ENCODE results near the gene ZIM2. TPM values are rescaled to one million over a fixed set of nuclear protein-coding genes. Genes with fewer than 3 reads are reported as not detected.

The ZIM2 gene
- polyA plus RNA-seq, 3 donors from 2014 or later = not detected

DNA sequence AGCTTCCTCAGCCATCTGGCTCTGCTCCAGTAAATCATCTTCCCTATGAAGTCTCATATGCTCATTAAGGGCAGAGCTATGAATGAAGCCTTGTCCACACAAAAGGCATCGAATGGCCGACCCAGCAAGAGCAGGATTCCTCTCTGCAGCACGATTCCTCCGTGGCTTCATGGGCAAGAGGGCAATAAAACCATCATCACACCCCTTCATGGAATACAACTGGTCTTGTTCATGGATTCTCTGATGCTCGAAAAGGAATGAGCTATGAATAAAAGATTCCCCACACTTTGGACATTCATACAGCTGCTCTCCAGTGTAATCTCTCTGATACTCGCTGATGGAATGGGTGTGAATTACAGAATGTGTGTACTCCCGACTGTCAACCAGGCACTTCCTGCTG, 25.9 kb downstream of the ZIM2 start:
- DNase-seq = no peak
- peaks cover 0 to 6% (median 0%) of the 10 kb centered on the region in 3 donors for H3K36me3 Mint-ChIP-seq
- H3K4me1 Mint-ChIP-seq = no peaks in the 10 kb centered on the region
- H3K27me3 Mint-ChIP-seq (ENCODE audit: low read depth in 3 of 3) = peaks cover 2 to 3% (median 2%) of the 10 kb centered on the region in 3 donors
- H3K4me3 Mint-ChIP-seq = no peak overlapping the region
- peaks cover 6 to 60% (median 31%) of the 10 kb centered on the region in 6 donors for H3K9me3 Mint-ChIP-seq
- H3K27ac Mint-ChIP-seq = no peak overlapping the region

DNA sequence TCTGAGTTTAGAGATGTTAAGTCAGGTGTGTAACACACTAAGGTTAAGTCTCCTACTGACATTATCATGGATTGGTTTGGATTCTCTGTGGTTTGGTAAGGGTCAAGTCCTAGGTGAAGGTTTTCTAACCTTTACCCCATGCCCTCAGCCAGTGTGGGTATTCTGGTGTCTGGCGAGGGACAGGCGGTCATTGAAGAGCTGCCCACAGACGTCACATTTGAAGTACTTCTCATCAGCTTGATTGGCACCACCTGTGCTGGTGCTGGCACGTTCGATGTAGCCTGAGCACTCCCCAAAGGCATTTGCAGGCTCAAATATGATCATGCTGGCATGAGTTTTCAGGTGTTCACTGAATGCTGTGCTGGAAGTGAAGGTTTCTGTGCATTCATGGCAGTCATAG, 27.0 kb downstream of the ZIM2 start:
- H3K9me3 Mint-ChIP-seq = peaks cover 9 to 49% (median 27%) of the 10 kb centered on the region in 6 donors

DNA sequence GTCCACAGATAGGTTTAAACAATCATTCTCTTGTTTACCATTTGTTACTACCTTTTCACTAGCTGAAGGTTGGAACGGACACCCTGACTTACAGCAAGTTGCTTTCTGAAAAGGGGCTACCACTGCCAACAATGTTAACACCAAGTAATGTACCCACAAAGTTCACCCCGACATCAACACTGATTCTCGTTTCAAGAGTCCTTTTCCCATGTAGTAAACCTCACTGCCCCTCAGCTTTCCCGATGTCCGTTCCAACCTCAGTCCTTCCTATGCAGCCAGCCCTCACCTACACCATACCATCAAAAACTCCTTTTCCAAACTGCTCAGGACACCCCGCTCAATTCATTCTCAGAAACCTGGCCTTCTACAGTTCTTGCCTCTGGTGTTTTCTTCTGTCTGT, 29.0 kb downstream of the ZIM2 start:
- no peak overlapping the region for H3K4me3 Mint-ChIP-seq
- H3K4me1 Mint-ChIP-seq = no peaks in the 10 kb centered on the region
- H3K27ac Mint-ChIP-seq = no peak overlapping the region
- H3K27me3 Mint-ChIP-seq (ENCODE audit: low read depth in 3 of 3) = peaks cover 0 to 2% (median under 1%) of the 10 kb centered on the region in 3 donors
- no peak for DNase-seq
- peaks cover 13 to 40% (median 23%) of the 10 kb centered on the region in 6 donors for H3K9me3 Mint-ChIP-seq
- H3K36me3 Mint-ChIP-seq = peaks cover 0 to 6% (median 0%) of the 10 kb centered on the region in 3 donors

More for the DNA sequence above, 27.0 kb downstream of the ZIM2 start:
- H3K4me3 Mint-ChIP-seq = no peak overlapping the region
- no peaks in the 10 kb centered on the region for H3K4me1 Mint-ChIP-seq
- H3K27me3 Mint-ChIP-seq (ENCODE audit: low read depth in 3 of 3) = peaks cover 2 to 3% (median 2%) of the 10 kb centered on the region in 3 donors
- peaks cover 0 to 6% (median 0%) of the 10 kb centered on the region in 3 donors for H3K36me3 Mint-ChIP-seq
- no peak overlapping the region for H3K27ac Mint-ChIP-seq
- no peak for DNase-seq

DNA sequence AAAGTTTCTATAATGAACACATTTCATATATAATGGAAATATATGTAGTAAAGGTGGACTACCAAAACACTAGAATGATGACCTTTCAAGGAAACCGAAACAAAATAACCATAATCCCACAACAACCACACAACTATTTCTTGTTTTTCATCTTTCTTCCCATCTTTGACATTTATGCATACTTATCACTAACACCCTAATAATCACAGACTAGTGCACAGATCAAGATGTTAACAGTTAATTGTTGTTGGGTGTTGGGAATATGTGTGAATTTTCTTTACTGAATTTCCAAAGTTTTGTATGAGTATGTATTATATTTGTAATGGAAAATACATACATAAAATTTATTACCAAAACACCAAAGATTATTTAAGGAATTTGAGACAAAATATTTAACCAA, 30.3 kb downstream of the ZIM2 start:
- Mint-ChIP-seq H3K4me1 (no peaks in the 10 kb centered on the region), H3K4me3 (no peak overlapping the region), H3K27me3 (ENCODE audit: low read depth in 3 of 3) (peaks cover 0 to 2% (median 2%) of the 10 kb centered on the region in 3 donors), H3K9me3 (peaks cover 15 to 51% (median 29%) of the 10 kb centered on the region in 6 donors), H3K36me3 (peaks cover 0 to 5% (median 0%) of the 10 kb centered on the region in 3 donors), H3K27ac (no peak overlapping the region)
- DNase-seq = no peak

DNA sequence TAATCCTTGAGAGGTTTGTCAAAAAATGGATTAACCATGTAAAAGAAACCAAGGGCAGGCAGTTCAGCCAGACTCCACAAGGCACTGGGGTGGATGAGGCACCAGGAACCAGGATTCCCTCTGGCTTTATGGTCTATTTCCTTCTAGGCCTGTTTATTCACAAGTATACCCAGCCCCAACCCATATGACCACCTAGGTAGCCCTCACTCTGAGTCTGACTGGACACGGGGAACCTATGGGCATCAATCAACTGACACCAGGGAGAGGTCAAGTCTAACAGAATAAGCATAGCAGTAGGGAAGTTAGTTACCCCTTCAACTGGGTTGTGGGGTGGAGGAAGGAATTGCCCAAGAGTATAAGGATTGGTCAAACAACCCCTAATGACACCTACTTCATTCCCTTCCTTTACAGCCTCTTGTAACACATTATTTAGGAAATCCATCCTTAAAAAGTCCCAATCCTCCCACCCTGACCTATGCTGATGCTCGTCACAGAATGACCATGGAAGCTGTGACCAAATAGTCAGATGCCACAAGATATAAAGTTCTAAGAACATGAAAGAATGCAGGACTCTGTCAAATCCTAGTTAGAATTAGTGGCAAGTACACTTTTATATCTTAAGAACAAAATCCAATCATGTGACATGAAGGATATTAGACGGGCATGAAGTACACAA, 31.7 kb downstream of the ZIM2 start:
- H3K27me3 Mint-ChIP-seq (ENCODE audit: low read depth in 3 of 3) = peaks cover 0 to 2% (median under 1%) of the 10 kb centered on the region in 3 donors
- peaks cover 17 to 44% (median 32%) of the 10 kb centered on the region in 6 donors for H3K9me3 Mint-ChIP-seq

DNA sequence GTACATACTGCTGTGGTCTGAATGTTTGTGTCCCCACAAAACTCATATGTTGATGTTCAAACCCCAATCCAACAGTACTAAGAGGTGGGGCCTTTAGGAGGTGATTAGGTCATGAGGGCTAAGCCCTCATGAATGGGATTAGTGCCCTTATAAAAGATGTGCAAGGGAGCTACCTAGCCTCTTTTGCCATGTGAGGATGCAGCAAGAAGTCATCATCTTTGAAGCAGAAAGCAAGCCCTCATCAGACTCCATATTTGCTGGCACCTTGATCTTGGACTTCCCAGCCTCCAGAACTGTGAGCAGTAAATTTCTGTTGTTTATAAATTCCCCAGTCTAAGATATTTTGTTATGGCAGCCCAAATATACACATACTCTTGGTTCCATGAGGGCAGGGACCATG, 33.9 kb downstream of the ZIM2 start:
- no peak for DNase-seq
- no peaks in the 10 kb centered on the region for H3K36me3 Mint-ChIP-seq
- H3K9me3 Mint-ChIP-seq = peaks cover 17 to 49% (median 31%) of the 10 kb centered on the region in 6 donors
- peaks cover 0 to 2% (median 0%) of the 10 kb centered on the region in 3 donors for H3K27me3 Mint-ChIP-seq (ENCODE audit: low read depth in 3 of 3)
- H3K4me1 Mint-ChIP-seq = no peaks in the 10 kb centered on the region
- H3K27ac Mint-ChIP-seq = no peak overlapping the region
- H3K4me3 Mint-ChIP-seq = no peak overlapping the region

More for the DNA sequence above, 31.7 kb downstream of the ZIM2 start:
- Mint-ChIP-seq H3K36me3 (no peaks in the 10 kb centered on the region), H3K4me3 (no peak overlapping the region), H3K4me1 (no peaks in the 10 kb centered on the region), H3K27ac (no peak overlapping the region)
- no peak for DNase-seq

DNA sequence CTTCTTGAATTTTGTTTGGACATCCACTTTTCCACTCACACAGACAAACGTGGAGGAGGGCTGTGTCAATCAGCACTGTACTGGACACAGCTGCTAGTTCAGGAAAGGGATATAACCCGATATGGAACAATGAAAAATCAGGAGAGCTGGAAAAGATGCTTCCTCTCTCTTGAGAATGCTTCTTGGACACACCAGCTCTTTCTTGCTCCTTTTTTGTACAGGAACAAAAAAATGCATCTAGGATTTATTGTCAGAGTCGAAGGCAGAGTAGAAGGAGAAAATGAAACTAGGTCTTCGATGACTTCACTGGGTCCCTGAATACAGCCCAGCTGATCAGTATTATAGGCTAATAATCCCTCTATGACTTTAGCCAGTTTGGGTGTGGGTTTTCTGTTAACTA, 62.2 kb downstream of the ZIM2 start:
- H3K4me1 Mint-ChIP-seq = no peaks in the 10 kb centered on the region
- H3K4me3 Mint-ChIP-seq = no peak overlapping the region
- no peak overlapping the region for H3K27ac Mint-ChIP-seq
- H3K27me3 Mint-ChIP-seq (ENCODE audit: low read depth in 3 of 3) = no peaks in the 10 kb centered on the region
- peaks cover 12 to 48% (median 36%) of the 10 kb centered on the region in 6 donors for H3K9me3 Mint-ChIP-seq
- DNase-seq = no peak
- H3K36me3 Mint-ChIP-seq = peaks cover 0 to 9% (median 4%) of the 10 kb centered on the region in 3 donors

DNA sequence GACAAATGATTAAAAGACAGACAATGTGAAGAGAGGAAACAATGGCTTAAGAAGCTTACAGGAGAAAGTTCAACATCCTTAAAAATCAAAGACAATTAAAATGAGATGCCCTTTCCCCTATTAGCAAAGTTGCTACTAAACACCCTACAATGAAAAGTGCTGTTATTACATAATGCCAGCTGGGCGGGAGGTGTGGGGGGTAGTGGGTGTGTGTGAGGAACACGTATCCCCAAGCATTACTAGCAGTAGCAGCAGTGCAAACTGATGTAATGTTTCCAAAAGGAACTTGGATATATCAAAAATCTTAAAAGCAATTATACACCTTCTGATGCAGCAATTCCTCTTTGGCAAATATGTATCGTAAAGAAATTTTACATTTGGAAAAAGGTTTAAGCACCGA, 70.9 kb downstream of the ZIM2 start:
- peaks cover 0 to 6% (median 2%) of the 10 kb centered on the region in 3 donors for H3K27me3 Mint-ChIP-seq (ENCODE audit: low read depth in 3 of 3)
- DNase-seq = no peak

DNA sequence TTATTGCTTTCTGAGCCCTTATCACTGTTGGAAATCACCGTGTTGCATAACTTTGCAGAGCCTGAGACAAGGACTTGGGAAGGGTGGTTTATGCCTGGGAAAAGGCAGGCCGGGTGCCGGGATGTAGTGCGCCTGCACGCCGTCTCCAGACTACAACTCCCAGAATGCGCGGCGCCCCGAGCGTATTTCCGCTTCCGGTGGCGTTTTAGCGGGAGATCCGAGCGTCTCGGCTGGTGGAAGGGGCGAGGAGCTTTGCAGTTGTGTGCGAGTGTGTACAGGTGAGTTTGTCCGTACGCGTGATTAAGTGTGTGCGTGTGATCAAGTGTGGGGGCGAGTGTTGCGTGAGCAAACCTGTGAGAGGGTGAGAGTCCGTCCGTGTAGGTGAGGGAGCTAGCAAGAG, 75.4 kb downstream of the ZIM2 start:
- DNase-seq = no peak
- Mint-ChIP-seq H3K4me3 (peak overlapping the region; percentile 58 to 86 (median 78)), H3K36me3 (peaks cover 4 to 18% (median 14%) of the 10 kb centered on the region in 3 donors), H3K27ac (peak overlapping the region in 1 of 6 donors; percentile 63), H3K27me3 (ENCODE audit: low read depth in 3 of 3) (peaks cover 2 to 10% (median 2%) of the 10 kb centered on the region in 3 donors), H3K9me3 (peaks cover 19 to 70% (median 50%) of the 10 kb centered on the region in 6 donors), H3K4me1 (peaks cover 11 to 14% of the 10 kb centered on the region in 2 donors)

More for the DNA sequence above, 70.9 kb downstream of the ZIM2 start:
- Mint-ChIP-seq H3K27ac (no peak overlapping the region), H3K4me3 (no peak overlapping the region), H3K36me3 (peaks cover 0 to 20% (median 11%) of the 10 kb centered on the region in 3 donors), H3K9me3 (peaks cover 8 to 55% (median 36%) of the 10 kb centered on the region in 6 donors), H3K4me1 (peaks cover 10 to 11% of the 10 kb centered on the region in 2 donors)

DNA sequence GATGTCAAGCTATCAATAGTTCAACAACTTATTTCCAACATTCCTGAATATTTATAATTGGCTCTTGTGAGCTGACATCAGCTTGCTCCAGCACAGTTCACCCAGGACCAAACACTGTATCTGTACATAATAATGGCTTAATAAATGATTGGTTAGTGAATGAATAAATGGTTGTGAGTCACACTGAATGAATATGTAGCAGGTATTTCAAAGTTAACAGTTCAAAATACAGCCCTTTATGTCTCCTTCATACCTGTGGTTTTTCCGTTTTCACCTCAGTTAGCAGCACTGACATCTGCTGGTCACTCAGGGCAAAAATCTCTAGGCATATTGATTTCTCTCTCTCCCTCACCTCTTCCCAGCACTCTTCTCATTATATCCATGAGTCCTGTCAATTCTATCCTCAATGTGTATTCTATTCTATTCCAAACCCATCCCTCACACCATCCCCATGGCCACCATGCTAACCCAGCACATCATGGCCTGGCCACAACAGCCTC, 76.3 kb downstream of the ZIM2 start:
- no peak overlapping the region for H3K27ac Mint-ChIP-seq
- H3K4me3 Mint-ChIP-seq = peak overlapping the region in 2 of 5 donors; percentile 31 to 59
- peaks cover 20 to 71% (median 55%) of the 10 kb centered on the region in 6 donors for H3K9me3 Mint-ChIP-seq
- DNase-seq = no peak
- H3K36me3 Mint-ChIP-seq = peaks cover 4 to 18% (median 14%) of the 10 kb centered on the region in 3 donors
- H3K4me1 Mint-ChIP-seq = peaks cover 11 to 14% of the 10 kb centered on the region in 2 donors
- H3K27me3 Mint-ChIP-seq (ENCODE audit: low read depth in 3 of 3) = peaks cover 2 to 10% (median 2%) of the 10 kb centered on the region in 3 donors

DNA sequence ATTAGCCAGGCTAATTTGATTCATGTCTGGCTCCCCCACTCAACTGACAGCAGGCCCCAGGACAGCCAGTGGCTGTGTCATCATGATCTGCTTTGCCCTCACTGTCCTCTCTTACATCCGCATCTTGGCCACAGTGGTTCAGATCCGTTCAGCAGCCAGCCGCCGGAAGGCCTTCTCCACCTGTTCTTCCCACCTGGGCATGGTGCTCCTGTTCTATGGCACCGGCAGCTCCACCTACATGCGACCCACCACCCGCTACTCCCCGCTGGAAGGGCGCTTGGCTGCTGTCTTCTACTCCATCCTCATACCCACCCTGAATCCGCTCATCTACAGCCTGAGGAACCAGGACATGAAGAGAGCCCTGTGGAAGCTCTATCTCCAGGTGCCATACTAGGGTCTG, 79.7 kb downstream of the ZIM2 start:
- no peak overlapping the region for H3K4me3 Mint-ChIP-seq
- H3K27ac Mint-ChIP-seq = no peak overlapping the region
- H3K27me3 Mint-ChIP-seq (ENCODE audit: low read depth in 3 of 3) = peaks cover 0 to 6% (median 2%) of the 10 kb centered on the region in 3 donors
- peaks cover 4 to 14% (median 14%) of the 10 kb centered on the region in 3 donors for H3K36me3 Mint-ChIP-seq
- H3K9me3 Mint-ChIP-seq = peaks cover 26 to 80% (median 57%) of the 10 kb centered on the region in 6 donors
- H3K4me1 Mint-ChIP-seq = peaks cover 11 to 14% of the 10 kb centered on the region in 2 donors
- no peak for DNase-seq

DNA sequence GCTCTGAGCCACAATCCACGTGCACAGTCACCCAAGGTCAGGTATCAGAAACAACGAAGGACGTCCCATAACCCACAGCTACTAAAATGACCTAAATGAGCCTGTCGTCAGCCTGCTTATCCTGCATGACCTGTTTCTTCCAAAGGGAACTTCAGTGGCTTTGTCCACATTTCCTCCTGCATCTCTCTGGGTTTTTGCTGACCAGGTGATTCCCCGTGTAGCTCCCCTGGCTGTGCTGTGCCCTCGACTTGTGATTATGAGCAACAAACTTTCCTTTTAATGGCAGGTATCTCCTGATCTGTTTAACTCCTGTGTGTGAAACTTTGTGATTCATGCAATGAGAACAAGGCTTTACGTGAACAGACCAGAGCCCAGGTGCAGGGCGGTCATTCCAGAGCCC, 81.0 kb downstream of the ZIM2 start:
- no peak for DNase-seq
- Mint-ChIP-seq H3K9me3 (peaks cover 28 to 78% (median 53%) of the 10 kb centered on the region in 6 donors), H3K36me3 (peaks cover 2 to 6% (median 4%) of the 10 kb centered on the region in 3 donors), H3K27me3 (ENCODE audit: low read depth in 3 of 3) (peaks cover 0 to 6% (median 2%) of the 10 kb centered on the region in 3 donors), H3K4me1 (peaks cover 0 to 2% of the 10 kb centered on the region in 2 donors), H3K27ac (no peak overlapping the region), H3K4me3 (no peak overlapping the region)

DNA sequence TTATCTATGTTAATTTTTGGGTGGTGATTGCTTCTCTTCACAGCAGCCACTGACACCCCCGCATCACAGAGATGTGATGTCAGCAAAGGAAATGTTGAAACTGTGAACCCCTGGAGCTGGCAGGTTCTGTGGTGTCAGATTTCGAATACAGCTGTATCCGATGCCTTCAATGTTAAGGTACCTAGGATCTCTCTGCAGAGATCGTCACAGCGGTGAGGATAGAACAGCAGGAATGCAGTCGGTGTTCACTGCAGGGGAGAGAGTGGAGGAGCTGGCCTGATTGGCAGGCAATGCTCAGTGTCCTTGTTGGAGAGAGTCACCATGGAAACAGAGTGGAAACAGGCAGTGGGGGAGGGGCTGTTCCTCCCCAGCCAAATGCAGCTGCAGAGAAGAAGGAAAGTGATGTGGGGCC, 89.4 kb downstream of the ZIM2 start:
- DNase-seq = no peak
- Mint-ChIP-seq H3K4me1 (no peaks in the 10 kb centered on the region), H3K36me3 (peaks cover 3 to 7% (median 3%) of the 10 kb centered on the region in 3 donors), H3K4me3 (no peak overlapping the region), H3K9me3 (peaks cover 18 to 63% (median 40%) of the 10 kb centered on the region in 6 donors), H3K27me3 (ENCODE audit: low read depth in 3 of 3) (peaks cover 0 to 5% (median 5%) of the 10 kb centered on the region in 3 donors), H3K27ac (no peak overlapping the region)

DNA sequence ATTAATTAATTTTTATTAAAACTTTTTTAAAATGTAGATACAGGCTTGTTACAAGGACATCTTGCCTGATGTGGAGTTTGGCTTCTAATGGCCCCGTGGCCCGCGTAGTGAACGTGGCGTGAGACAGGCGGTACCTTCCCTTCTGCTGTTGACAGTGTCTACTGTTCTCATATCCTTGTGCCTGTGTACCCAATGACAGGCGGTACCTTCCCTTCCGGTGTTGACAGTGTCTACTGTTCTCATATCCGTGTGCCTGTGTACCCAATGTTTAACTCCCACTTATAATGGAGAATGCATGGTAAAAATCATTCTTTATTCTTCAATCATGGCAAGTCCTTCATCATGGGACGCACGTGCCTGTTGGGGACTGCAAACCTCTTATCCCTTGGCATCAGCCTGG, 89.9 kb downstream of the ZIM2 start:
- Mint-ChIP-seq H3K4me3 (peak overlapping the region in 1 of 5 donors; percentile 28), H3K4me1 (no peaks in the 10 kb centered on the region), H3K36me3 (peaks cover 3 to 7% (median 3%) of the 10 kb centered on the region in 3 donors), H3K9me3 (peaks cover 16 to 63% (median 40%) of the 10 kb centered on the region in 6 donors), H3K27me3 (ENCODE audit: low read depth in 3 of 3) (peaks cover 0 to 5% (median 5%) of the 10 kb centered on the region in 3 donors), H3K27ac (no peak overlapping the region)
- DNase-seq = no peak
